GM21360 (cell line): ENCODE measurements around the gene RASEF.

Source experiments
- ATAC-seq: cut with Tn5 transposase; IDR thresholded peaks from one replicate; pipeline ENCODE4 v1.9.1; 2021; ENCODE audit warnings: mild to moderate bottlenecking, moderate library complexity; ENCODE audit not compliant: unreplicated experiment

Gene RASEF

DNA sequence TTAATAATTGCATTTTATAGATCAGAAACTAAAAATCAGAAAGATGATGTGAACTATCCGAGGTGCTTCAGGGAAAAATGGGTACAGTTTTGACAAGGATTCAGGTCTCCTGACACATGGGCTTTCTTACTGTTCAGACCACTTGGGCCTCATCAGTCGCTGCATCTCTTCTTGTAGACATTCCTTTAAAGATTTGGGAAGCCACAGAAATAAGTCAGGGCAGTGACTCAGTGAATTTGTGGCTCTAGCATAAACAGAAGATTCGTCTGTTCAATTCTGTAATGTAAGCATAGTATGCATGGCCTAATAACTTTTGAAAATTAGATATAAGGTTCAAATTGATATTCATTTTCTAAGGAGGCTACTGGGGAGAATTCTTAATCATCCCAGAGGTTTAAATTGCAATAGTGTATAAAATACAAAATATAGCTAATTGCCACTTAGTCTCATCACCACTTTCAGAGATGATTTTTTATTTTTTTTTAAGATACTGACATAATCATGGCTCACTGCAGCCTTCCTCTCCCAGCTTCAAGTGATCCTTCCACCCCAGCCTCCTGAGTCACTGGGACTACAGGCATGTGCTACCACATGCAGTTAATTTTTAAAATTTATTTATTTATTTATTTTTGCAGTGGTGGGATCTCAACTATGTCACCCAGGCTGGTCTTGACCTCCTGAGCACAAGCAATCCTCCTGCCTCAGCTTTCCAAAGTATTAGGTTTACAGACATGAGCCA lies 48.9 kb downstream of the RASEF start:
- no peak for ATAC-seq

DNA sequence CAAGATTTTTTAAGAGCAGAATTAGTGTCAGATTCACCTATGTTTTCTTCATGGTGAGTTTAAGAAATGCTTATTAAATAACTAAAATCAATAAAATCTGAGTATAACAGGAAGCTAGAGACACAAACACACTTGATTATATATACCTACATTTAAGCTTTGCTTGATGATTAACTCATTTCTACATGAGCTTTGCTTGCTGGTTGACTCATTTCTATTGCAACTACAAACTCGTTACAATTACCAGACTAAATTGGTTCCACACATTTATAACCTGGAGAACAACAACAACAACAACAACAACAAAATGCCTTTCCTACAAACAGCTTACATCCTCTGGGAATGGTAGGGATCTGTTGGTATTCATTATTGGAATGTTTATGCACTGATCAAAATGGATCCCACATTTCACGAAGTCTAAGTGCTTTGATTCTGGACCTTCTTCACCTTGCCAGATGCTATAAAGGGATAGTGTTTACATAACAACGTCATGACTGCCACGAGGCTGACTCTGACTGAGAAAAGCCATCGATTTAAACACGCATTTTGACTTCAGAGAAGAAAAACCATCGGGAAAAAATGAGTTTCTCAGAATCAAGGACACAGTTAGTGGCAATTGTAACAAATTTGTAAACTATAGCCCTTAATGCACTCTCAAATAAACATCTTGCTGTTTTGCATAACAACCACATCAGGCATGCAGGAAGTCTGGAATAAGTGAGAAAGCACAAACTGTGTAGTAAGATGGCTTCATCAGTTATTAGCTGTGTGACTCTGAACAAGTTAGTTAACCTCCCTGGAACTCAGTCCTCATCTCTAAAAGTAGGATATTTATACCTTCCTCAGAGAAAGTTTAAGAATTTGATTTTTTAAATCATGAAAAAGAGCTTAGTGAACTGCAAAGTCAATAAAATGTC lies 49.8 kb downstream of the RASEF start:
- ATAC-seq = no peak

DNA sequence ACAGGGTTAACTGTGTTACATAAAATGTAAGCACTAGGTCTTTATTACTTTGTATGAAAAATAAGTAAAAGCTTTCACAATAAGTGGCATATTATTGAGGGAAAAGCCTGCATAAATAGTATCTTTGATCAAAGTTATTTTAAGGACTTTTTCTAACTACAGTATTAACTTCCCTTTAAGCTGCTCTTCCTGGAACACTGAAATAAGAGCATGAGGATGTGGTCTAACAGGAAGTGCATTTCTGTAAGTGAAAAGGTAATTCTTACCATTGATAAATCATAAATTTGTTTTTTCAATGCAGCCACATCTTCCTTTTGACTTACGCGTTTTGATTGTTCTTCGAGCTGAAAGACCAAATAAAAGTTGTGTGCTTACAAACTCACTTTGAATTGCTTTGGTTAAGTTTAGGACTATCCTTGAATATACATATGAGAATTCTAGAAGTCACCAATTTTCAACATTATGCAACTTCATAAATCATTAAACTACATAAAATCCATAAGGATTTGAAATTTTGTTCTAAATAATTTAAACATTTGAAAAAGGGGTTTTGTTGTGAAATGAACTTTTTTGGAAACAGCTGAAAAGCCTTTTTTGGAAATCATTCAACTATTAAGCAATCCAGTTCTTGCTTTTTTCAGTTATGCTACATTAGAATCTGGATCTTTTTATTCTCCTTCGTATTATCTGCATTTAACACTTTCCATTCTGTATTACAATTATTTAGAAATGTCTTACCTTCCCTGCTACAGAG lies 50.6 kb downstream of the RASEF start:
- ATAC-seq = no peak

DNA sequence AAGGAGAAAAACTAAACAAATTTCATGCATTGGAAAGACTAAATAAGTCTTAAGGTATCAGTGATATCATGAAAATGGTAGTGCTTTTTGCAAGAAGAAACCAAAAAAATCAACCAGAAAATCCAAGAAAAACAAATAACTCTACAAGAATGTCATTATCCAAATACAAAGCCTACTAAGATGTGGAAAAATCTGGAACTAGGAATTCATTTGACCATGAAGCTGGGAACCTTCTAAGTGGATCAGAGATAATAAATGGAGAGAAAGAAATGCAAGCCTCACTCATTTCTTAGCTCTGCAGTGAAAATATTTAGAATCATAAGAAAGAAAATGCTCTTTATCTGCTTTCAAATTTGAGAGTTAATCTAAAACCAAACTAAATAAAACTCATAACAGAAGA lies 51.3 kb downstream of the RASEF start:
- ATAC-seq = no peak

DNA sequence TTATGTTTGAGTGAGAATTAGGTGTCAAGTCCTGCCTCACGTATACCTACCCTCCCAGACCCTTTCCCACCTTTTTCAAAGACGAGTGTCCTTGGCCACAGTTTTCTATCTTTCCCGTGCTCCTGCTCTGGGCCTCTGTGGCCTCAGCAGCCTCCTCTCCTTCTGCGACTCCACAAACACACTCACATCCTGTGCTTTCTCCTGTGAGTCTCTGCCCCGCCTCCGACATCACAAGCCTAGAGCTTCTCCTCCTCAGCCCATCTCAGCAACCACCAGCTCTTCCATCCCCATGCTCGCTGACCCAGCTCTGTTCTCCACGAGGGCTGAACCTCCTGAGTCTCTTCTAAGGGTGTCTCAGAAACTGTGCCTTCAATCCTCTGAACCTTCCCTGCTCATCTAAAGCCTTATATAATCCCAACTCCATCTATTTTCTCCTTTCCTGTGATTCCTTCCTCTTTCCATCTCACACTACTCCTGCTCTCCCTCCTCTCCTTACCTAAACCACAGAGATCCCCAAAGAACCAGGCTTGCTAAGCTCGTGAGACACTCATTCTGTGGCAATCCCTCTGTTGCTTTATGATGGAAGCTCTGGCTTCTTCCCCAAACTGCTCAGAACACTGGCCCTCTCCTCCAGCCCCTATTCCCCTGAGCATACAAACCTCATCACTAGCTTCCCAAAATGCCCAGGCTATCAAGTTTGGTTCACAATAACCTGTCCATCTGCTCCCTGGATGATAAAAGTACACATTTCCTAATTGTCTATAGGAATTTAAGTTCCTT lies 55.2 kb downstream of the RASEF start:
- no peak for ATAC-seq

DNA sequence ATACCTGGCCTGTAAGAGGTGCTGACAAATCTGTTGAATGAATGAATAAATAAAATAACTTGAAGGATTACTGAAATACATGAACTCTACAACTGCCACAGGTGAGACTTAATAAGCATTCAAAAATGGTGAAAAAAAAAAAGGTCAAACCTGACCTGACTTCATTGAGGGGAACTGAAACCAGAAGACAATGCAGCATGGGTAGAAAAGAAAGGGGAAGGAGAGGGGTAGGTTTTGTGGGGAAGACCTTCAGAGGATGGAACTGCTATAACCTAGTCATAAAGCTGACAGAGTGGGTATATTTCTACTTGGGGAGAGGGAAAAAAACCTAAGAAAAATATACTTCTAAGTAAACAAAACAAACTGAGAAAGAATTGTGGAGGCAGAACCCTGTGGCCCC lies 56.6 kb downstream of the RASEF start:
- ATAC-seq = no peak

DNA sequence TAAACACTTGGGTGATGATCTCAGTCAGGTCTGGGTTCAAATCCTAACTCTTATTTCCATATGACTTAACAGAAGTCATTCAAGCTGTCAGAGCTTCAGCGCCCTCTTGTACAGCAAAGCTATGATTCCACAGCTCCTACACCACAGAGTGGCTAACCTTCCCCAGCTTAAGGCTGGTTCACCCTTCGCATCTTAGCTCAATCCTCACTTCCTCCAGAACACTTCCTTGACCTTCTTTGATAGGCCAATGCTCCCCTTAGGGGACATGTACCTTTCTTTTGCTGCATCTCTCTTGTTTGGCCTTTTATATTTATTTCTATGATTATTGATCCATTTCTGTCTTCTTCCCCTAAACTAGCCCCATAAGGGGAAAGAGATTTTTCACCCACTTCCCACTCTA lies 57.0 kb downstream of the RASEF start:
- ATAC-seq = no peak

DNA sequence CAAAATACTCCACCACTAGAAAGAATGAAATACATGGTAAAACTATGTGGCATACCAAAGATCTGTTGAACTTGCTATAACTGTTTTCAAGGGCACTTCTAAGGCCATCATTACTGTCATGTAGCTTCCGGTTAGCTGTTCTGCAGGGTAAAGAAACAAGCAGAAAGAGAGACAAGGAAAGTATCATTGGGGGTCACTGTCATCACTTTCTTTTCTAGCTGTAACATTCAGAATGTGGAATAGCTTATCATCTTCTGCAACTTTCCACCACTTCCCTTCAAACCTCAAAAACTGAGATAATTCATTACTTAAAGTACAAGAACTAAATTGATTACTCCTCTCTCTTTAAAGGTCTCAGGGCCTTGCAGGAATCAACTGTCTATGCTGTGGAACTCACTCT lies 57.6 kb downstream of the RASEF start:
- no peak for ATAC-seq

DNA sequence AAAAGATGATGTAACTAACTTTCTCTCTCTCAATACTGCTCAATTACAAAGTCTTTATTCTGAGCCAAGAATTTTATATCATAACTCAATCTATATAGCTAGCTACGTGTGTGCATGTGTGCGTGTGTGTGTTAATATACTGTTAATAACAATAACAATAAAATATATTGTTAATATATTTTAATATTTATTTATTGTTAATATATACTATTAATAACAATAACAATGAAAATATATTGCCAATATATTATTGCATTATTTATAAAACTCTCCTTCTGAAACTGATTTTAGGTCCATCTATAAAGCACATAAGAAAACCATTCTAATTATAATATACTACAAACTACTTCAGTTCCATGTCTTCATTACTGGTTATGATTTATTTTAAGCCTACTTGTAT lies 60.6 kb downstream of the RASEF start:
- no peak for ATAC-seq

DNA sequence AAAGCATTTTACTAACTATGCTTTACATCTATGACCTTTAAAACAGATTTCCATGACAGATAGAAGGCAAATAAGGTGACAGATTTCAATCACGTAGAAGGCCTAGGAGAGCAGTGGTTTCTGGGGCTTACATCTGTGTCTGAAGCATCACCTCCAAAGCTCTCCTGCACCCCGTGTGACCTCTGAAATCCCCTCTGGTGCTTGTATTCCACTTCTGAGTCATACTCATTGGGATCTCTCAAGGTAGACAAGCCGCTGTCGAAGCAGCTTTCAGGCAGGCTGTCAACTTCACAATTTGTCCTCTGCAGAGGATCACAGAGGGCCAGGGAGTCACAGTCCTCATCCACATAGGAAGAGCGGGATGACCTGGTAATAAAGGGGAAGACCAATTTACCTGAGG lies 62.2 kb downstream of the RASEF start:
- ATAC-seq = no peak

DNA sequence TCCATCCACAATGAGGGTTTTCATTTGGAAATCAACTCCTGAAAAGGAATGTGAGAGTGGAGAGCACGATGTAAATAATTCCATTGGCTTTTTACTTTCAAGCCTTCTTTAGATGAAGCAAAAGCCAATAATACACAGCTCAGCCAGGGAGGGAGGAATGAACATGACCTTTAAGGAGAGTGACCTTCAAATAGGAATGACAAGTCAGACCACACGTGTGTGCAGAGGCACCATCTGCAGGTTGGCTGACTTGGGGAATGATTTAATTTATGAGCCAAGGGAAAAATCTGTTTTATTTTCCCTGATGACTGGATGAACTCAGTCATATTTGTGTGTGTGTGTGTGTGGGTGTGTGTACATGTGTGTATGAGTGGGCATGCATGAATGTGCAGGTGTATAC lies 64.5 kb downstream of the RASEF start:
- ATAC-seq = no peak

DNA sequence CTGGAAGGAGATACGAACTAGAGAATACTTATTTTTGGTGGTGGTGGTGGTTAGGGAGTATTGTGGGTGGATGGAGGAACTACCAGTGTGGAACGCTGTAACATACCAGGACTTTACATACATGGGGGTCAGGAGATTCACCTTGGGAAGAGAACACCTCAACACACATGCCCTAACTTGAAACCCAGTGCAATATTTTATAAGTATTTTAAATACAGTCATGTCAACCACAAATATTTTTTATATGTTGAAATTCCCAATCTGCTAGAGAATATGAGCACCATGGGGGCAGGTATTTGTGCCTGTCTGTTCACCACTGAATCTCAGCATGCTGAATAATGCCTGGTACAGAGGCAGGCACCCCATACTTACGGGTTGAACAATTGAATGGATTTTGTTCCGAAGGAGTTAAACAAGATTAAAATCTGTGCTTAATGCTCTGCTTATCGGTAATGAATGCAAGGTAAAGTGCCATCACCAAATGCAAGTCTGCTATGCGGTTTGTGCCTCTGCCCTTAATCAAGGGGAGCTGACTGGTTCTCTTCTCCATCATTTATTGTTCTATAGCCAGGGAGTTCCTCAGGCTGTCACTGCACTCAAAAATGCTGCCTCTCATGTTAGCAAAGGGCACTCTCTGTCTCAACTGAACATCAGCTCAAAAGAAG lies 65.3 kb downstream of the RASEF start:
- no peak for ATAC-seq

DNA sequence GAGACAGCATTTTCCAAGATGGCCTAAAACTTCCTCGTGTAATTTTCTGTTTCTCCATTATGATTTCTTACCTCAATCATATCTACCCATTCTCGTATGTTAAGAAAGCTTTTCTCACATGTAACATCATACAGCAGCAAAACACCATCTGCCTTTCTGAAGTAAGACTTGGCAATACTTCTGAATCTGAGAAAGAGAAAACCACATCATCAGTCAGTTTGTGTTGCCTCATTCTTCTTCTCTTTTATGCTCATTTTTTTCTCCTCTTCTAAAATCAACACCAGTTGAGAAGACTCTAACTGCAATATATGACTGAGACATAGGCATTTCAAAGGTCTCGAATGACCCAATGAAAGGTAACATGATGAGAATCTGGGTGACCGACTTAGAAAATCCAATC lies 66.0 kb downstream of the RASEF start:
- ATAC-seq = no peak

DNA sequence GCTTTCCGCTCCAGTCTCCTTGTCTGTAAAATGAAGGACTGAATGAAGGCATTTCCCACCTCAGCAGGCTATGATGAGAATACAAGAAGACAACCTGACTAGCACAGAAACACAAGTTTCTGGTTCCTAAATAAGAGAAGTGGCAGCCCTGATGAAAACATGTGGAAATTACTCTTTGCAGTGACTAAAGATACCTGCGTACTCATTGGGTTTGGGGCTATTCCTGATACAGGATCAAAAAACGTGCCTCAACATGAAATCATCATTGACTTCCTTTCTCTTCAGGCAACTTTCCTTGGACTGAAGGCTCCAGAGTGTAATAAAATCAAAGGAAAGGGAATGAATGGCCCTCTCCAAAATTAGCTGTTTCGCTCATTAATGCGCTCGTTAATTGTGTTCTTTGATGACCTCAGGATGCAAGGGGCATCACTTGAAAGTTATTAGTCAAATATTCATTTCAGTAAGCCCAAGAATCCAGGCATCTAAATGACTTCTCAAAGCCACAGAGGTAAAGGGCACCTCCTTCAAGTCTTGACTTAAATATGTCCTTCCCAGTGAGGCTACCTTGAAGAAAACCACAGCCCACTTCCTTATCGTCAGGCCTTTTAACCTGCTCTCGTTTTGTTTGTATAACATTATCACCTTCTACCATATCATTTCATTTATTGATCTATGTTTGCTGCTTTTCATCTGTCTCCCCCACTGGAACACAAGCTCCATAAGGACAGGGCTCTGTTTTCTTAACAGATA lies 68.9 kb downstream of the RASEF start:
- no peak for ATAC-seq

DNA sequence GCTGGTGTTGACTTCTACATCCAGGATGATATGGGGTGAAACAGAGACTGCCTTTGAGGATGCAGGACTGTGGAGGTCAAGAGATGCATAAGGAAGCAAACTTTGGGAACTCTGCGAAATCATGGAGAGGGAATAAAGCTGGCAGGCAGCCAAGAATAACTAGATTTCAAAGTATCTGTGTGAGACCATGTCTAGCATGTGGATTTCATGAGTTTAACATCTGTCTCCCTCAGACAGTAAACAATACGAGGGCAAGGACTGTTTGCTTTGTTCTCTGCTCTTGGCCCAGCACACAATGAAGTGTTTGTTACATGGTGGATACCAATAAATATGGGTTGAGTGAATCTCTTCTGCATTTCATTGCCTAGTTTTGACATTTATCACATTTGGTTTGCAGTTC lies 71.3 kb downstream of the RASEF start:
- no peak for ATAC-seq

DNA sequence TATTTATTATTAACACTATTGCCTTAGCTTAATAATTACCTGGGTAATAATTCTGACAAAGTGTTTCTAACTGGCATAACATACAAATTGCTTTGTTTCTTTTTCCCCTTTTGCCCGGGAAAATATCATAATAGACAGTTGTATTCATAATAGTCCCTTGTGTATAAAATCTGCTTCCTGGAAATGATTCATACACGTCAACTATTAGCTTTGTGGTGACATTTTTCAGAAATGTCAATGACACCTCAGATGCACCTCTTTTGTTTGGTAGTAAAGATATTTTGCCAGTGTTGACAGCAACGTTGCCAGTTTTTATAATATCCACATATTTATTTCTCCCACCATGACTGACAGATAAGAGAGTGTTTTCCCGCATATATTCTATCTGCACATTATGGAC lies 73.0 kb downstream of the RASEF start:
- ATAC-seq = no peak

DNA sequence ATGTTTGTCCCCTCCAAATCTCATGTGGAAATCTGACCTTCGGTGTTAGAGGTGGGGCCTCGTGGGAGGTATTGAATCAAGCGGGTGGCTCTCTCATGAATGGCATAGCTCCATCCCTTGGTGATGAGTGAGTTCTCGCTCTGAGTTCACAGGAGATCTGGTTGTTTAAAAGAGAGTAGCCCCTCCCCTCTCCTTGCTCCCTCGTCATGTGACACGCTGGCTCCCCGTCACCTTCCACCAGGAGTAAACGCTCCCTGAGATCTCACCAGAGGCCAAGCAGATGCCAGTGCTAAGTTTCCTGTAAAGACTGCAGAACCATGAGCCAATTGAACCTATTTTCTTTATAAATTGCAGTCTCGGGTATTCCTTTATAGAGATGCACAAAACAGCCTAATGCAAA lies 74.5 kb downstream of the RASEF start:
- ATAC-seq = no peak

DNA sequence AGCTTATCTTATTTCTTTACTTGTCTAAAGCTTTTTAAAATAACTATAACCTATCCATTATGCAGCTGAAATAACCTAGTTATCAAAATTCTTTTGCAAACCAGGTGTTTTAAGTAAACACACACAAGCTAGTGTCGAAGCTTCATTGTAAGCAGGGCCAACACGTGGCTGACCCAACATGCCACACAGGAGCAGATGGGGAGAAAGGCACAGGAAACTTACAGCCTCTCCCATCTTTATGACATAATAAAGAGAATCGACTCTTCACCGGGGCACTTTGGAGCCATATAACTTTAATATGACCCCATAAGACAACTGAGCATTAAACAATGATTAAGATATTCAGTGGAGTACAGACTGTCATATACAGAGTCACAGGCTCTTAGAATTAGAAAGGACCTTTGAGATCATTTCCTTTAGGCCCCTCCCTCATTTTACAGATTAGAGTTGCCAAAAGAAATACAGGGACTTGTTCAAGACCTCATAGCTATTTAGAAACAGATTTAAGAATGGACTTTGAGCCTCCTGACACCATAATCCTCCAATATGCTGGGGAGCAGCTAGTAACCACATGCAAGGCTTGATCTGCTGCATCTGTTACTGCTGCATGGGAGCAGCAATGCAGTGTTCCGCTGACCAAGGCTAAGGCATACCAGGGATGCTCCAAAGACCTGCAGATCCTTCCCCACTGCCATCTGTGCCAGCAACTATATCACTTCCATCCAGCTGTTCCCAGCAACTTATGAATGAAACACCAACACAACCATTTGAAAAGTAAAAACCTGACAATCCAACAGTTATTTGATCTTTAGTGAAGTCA lies 75.4 kb downstream of the RASEF start:
- no peak for ATAC-seq

DNA sequence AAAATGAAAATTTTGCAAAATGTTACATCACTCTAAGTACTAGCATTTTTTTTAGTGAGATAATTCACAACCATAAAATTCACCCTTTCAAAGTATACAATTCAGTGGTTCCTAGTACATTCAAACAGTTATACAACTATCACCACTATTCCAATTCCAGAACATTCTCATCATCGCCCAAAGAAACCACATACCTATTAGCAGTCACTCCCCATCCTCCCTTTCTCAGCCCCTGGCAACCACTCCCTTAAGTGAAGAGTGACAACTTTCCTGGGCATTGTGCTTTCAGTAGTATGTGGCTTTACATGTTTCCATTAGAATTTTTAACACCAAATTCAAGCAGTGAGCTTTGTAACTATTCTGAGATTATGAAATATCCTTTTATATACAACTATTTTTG lies 81.4 kb downstream of the RASEF start:
- no peak for ATAC-seq
